ENCODE results near the gene ZDHHC4.

ZDHHC4 gene

GRCh38 chr7:6577369-6578113 lies at the start of gene ZDHHC4:
TSS of gene ZDHHC4 (plus strand) at chr7:6577454. CDS start at chr7:6580562, 3,108 bp downstream.
- DNase-seq (ENCODE audit: extremely low read depth, low read depth) = peak; percentile 52
- no peak for TF ChIP-seq CTCF (IDR thresholded peaks at IDR 0.05; ENCODE audit: low read depth, low read length, missing control alignments)
- H3K4me3 ChIP-seq (replicated peaks; ENCODE audit: low read depth, low read length) = peak within 1 kb of the TSS; percentile 70

GRCh38 chr7:6528401-6529130 lies 48.7 kb upstream of the ZDHHC4 start:
- no peak for DNase-seq (ENCODE audit: extremely low read depth, low read depth)
- no peak overlapping the region for H3K4me3 ChIP-seq (replicated peaks; ENCODE audit: low read depth, low read length)
- TF ChIP-seq CTCF (IDR thresholded peaks at IDR 0.05; ENCODE audit: low read depth, low read length, missing control alignments) = no peak

- H3K4me3 ChIP-seq (replicated peaks; ENCODE audit: low read depth, low read length) = no peak overlapping the region
- TF ChIP-seq CTCF (IDR thresholded peaks at IDR 0.05; ENCODE audit: low read depth, low read length, missing control alignments) = no peak
Measured at GRCh38 chr7:6529643-6530042, 47.6 kb upstream of the ZDHHC4 start.

GRCh38 chr7:6530626-6531491 lies 46.4 kb upstream of the ZDHHC4 start:
- no peak for DNase-seq (ENCODE audit: extremely low read depth, low read depth)
- 0 out of 2 replicates have a peak overlapping the region, but pooled peaks have one; percentile 3 for H3K4me3 ChIP-seq (replicated peaks; ENCODE audit: low read depth, low read length)
- TF ChIP-seq CTCF (IDR thresholded peaks at IDR 0.05; ENCODE audit: low read depth, low read length, missing control alignments) = no peak

More at GRCh38 chr7:6529643-6530042, 47.6 kb upstream of the ZDHHC4 start:
- DNase-seq (ENCODE audit: extremely low read depth, low read depth) = no peak

- no peak for TF ChIP-seq CTCF (IDR thresholded peaks at IDR 0.05; ENCODE audit: low read depth, low read length, missing control alignments)
- DNase-seq (ENCODE audit: extremely low read depth, low read depth) = no peak
- H3K4me3 ChIP-seq (replicated peaks; ENCODE audit: low read depth, low read length) = no peak overlapping the region
Measured at GRCh38 chr7:6531492-6532279, 45.6 kb upstream of the ZDHHC4 start.

GRCh38 chr7:6532516-6532915 lies 44.7 kb upstream of the ZDHHC4 start:
- no peak for TF ChIP-seq CTCF (IDR thresholded peaks at IDR 0.05; ENCODE audit: low read depth, low read length, missing control alignments)
- no peak for DNase-seq (ENCODE audit: extremely low read depth, low read depth)
- H3K4me3 ChIP-seq (replicated peaks; ENCODE audit: low read depth, low read length) = no peak overlapping the region
